GM03348 (cell line): Measurements from ENCODE around the gene WWOX.

Experiments
- DNase-seq: peaks from one replicate; pipeline ENCODE4 v3.0.0; 2012; ENCODE audit warnings: low spot score

The WWOX gene

DNA sequence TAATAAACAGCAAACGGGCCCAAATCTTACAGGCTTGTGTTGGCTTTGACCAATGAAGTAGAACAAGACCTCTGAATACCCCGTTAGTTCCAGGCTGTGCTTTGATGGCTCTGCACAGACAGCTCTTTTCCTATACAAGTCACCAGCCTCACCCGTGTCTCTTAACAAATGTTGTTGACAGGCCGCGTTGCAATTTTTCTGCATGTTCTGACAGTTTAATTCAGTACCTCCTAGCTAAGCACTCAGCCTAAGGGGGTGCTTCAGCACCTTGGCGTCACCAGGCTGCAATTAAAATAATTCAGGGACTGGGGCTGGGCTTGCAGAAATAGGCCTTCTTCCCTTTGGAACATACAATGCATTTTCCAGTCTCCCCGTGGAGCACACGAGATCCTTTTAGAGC is 1001.0 kb downstream of the WWOX start:
- DNase-seq = no peak

DNA sequence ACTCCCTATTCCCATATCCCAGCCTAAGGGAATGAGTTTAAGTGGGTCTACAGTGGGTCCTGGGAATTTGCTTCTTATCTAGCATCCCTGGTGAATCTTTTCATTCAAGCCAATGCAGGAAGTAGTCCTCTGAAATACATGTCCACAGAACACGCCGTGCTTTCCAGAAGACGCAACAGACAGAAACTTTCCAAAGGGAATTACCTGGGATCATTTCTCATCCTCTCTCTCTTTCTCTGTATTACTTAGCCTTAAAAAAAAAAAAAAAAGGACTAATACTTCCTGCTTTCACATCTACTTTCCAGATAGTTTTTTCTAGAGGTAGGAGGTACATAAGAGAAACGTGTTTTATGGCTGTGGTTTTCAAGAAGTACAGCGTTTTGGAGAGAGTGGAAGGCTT is 1002.0 kb downstream of the WWOX start:
- no peak for DNase-seq

DNA sequence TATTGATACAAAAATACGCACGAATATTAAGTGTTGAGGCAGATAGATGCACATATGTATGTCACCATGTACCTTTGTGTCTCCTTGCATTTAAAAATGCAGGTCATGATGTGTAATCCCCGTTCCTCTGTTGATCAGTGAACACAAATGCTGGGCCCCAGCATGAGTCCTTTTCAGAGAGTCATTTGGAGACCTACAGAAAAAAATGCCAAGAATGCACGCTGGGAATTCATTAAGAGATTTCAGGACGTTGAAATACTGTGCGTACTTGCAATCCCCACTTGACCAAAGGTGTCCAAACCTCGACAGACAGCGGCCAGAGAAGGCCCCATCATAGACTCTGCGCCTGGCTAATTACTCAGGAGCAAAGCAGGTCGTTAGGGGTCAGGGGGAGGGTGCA is 1005.1 kb downstream of the WWOX start:
- no peak for DNase-seq

DNA sequence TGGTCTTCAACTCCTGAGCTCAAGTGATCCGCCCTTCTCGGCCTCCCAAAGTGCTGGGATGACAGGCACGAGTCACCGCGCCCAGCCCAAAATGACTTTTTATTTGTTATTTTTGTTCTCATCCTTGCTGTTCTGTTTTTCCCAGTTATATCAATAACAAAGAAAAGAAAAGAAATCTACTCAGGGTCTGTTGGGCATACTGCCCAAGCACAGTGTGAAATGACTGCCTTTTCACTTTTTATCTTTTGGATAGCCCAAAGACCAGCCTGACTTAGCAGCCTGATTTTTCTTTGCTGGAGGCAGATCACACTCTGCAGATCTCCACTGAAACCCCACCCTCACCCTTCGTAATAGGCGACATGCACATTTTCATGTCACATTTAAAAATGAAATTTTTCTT is 1007.8 kb downstream of the WWOX start:
- DNase-seq = no peak

DNA sequence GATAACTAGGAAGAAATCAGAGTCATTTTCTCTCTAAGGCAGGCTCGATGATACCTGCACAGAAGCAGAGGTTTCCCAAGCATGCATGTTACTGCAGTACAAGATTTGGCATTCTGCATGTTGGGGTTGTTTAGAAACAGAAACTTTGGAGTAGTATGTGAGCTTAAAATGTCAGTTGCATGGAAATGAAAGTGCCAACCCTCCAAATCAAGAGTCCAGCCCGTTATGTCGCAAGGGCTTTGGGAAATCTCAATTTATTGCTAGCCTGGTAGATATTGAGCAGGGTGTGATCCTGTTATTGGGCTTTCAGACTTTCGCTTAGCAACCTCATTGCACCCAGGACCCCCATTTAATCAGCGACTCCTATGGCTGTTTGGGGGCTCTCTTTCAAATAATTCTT is 1010.3 kb downstream of the WWOX start:
- DNase-seq = no peak

- DNase-seq = no peak
These were observed 1010.8 kb downstream of the WWOX start for GRCh38 chr16:79110242-79110641.

GRCh38 chr16:79110953-79111352 is 1011.5 kb downstream of the WWOX start:
- DNase-seq = no peak

GRCh38 chr16:79112462-79112861 is 1013.0 kb downstream of the WWOX start:
- no peak for DNase-seq

- DNase-seq = no peak
These were observed 1014.4 kb downstream of the WWOX start for GRCh38 chr16:79113826-79114225.

DNA sequence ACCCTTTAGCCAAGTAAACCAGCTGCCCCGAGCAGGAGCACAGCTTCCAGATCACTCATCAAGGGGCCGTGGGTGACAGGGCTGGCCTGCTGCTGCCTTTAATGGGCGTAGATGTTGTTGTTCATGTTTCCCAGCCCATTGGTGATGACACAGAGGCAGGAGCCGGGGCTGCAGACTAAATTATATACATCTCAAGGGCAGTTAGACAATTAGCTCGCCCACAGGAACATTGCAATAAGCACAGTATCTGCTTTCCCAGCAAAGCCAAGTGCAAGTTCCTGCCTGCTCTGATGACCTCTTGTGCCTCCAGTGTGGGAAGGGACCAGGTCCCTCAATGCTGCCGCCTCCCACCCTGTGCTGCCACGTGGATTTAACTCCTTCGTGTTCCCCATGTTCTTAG is 1015.3 kb downstream of the WWOX start:
- no peak for DNase-seq

- no peak for DNase-seq
These were observed 1022.5 kb downstream of the WWOX start for GRCh38 chr16:79121906-79122305.

DNA sequence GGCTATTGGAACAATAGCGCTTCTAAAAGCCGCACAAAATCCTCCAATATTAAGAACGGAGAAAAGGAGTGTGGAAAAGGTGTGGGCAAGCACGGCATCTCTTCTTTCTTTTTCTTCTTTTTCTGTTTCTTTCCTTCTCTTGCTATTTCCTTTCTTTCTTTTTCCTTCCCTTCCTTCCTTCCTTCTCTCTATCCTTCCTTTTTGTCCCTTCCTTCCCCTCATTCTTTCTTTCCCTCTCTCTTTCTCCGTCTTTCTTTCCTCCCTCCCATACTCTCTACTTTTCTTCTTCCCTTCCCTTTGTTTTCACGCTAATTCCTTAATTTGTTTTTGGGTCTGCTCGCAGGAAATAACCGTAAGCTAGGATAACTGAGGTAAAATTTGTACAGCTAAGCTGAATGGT is 1022.9 kb downstream of the WWOX start:
- no peak for DNase-seq

DNA sequence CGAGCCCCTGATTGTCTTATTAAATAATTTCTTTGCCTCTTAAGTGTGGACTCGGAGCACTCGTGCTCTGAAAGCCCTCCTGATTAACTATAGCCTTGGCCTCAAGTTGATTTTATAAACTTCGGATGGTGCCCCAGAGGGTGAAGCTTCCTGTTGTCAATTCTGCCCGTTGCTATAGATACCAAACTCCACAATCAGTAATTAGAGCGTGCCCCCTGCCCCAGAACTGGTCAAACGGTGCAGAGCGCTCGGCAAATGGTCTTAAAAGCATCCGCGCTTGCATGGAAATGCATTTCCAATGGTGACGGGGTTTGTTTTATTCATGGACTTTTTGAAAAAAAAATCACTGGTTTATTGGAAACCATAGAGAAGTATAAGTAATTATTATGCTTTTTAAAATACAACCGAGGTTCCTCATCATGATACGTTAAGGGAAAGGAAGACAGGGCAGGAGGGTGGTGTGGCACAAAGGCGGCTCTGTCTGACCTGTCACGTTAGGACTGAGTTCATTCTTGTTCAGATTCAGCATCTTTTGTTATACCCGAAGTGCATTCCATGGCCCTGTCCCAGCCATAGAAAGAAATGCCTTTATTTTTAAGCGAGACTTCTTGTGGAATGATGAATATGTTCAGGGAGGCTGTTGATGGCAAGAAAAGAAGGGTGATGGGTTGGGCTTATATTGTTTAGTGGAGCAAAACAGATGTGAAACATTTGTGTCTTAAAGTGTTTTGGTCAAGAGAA is 1024.7 kb downstream of the WWOX start:
- no peak for DNase-seq

GRCh38 chr16:79127766-79128165 is 1028.3 kb downstream of the WWOX start:
- no peak for DNase-seq

- DNase-seq = no peak
These were observed 1029.3 kb downstream of the WWOX start for GRCh38 chr16:79128706-79129105.

- no peak for DNase-seq
These were observed 1031.2 kb downstream of the WWOX start for GRCh38 chr16:79130616-79131015.

- no peak for DNase-seq
These were observed 1032.0 kb downstream of the WWOX start for GRCh38 chr16:79131321-79132075.

DNA sequence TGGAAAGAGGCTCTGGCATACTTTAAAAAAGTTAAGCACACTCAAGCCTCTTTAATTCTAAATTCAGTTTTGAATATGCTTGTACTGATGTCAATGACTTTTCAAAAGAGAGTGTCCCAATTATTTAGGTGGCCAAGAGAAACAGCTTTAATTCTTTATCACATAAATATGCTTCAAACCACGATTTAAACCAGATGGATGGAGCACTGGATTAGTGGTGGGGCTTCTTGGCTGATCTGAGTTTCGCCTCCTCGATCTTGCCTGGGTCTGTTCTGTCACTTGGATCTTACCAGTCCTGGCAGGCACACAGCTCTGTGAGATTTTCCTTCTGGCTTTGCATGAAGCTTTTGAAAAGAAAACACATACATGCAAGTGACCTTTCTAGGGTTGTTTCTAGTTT is 1033.2 kb downstream of the WWOX start:
- no peak for DNase-seq

DNA sequence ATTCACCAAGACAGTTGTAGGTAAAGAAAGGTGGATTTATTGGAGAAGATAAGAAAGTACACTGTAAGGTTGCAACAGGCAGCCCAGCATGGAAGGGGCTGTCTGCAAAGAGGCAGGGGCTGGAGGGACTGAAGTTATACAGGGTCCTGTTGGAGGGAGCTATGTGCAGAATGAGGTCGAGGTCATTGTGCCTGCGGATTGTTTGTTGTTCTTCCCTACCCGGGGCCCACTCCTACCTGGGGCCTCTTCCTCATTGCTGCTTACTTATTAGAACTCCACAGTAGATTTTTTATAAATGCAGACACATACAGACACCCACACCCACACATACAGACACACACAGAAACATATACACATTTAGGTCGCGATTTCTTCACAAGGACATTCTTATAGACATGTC is 1034.8 kb downstream of the WWOX start:
- no peak for DNase-seq

DNA sequence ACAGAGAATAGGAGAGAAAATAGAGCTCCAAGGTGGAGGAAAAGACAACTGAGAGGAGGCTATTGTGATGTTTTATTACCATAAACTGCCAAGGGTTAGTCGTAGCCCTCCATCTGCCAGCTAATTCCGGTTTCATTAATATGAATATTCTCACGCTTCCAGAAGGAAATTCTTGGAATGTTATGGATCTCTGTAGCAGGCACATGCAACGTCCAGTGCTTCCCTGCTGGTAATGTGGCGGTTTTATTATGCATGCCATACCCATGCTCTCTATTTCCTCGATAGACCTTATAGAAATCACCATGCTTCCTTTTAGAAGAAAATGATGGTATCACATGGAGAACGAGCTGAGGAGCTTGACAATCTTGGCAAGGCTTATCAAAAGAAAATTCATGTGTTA is 1037.5 kb downstream of the WWOX start:
- DNase-seq = no peak

DNA sequence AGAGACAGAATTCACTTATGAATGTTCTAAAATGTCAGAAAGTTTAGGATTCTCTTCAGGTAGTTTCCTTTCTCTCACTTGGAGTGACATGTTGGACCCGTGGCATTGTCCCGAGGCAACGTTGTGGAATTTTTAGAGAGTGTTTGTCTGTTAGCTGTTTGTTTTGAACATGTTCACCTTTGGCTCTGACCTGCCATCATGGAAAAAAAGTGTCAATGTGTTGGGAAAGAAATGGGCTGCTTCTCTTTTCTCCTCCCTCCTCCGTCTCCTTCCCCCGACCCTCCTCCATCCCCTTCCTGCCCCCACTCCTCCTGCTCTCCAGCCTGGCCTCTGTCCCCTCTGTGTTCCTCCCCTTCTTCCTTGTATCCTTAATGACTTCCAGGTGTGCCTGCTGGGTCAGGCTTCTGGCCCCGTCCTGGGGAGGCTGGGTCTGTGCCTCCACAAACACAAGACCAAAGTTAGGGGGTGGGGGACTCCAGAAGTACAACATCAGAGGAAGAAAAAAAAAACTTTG is 1038.0 kb downstream of the WWOX start:
- DNase-seq = no peak

DNA sequence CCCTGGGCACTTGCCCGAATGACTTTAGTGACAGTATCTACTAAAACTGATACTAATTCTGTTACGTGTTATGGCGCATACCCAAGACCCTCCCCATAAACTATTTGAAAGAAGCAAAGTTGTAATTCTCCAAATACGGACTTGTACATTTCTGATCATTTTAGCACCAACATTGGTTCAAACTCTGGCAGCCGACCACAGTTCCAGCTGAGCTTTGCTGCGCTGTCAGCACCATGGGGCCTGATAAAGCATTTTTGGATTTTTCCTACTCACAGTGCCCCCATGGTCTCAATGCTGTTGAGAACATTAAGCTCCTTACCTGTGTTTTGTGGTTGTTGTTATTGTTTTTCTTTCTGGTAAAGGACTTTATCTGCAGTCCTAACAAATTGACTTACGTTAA is 1040.3 kb downstream of the WWOX start:
- DNase-seq = no peak

GRCh38 chr16:79143026-79143425 is 1043.6 kb downstream of the WWOX start:
- DNase-seq = no peak

- no peak for DNase-seq
These were observed 1050.7 kb downstream of the WWOX start for GRCh38 chr16:79150151-79150550.
